Natural killer cell (primary cell): ENCODE measurements around the gene EIF2B2. TPM values are rescaled to one million over a fixed set of nuclear protein-coding genes. Genes with fewer than 3 reads are reported as not detected.

ENCODE experiments used
- ATAC-seq, 3 donors: fragments of 150-1000 bp in 2 of 3; fragments of 200-7000 bp in 1 of 3; cut with Tn5 transposase; 1 replicate in 1 of 3; 2 replicates in 2 of 3; pipeline ENCODE4 v1.10.0; 2021; ENCODE audit warnings: mild to moderate bottlenecking in 2 of 3, moderate library complexity in 2 of 3
- DNase-seq, 2 donors: peaks; one replicate each; pipeline versions ENCODE4 v3.0.0 to v3.0.0-alpha.2; 2013 to 2021; ENCODE audit warnings: mixed read lengths in 1 of 2
- H3K27ac ChIP-seq: one replicate; pipeline ENCODE4 v1.5.1; 2013; ENCODE audit warnings: mild to moderate bottlenecking, low read length
- H3K27me3 ChIP-seq: one replicate; pipeline ENCODE4 v1.6.1; 2013; ENCODE audit warnings: low read length; ENCODE audit not compliant: control insufficient read depth, insufficient read depth
- H3K36me3 ChIP-seq: one replicate; pipeline ENCODE4 v1.6.1; 2013; ENCODE audit warnings: low read length; ENCODE audit not compliant: control insufficient read depth, insufficient read depth
- H3K4me1 ChIP-seq: one replicate; pipeline ENCODE4 v1.6.1; 2013; ENCODE audit warnings: low read length; ENCODE audit not compliant: control insufficient read depth, insufficient read depth
- H3K4me3 ChIP-seq: one replicate; pipeline ENCODE4 v1.5.1; 2013; ENCODE audit warnings: low read length
- H3K9me3 ChIP-seq: one replicate; pipeline ENCODE4 v1.6.1; 2013; ENCODE audit warnings: low read length; ENCODE audit not compliant: control insufficient read depth, insufficient read depth
- H3K27ac Mint-ChIP-seq, 2 donors: one replicate each; pipeline ENCODE4 v1.8.0; 2022; ENCODE audit warnings: mild to moderate bottlenecking in 2 of 2, mixed read lengths in 2 of 2, moderate library complexity in 1 of 2
- H3K27me3 Mint-ChIP-seq, 2 donors: one replicate each; pipeline ENCODE4 v1.8.0; 2022; ENCODE audit warnings: low read depth in 2 of 2, mixed read lengths in 2 of 2
- H3K36me3 Mint-ChIP-seq: one replicate; pipeline ENCODE4 v1.8.0; 2022; ENCODE audit warnings: mixed read lengths
- H3K4me1 Mint-ChIP-seq, 2 donors: one replicate each; pipeline ENCODE4 v1.8.0; 2022; ENCODE audit warnings: mixed read lengths in 2 of 2
- H3K4me3 Mint-ChIP-seq: one replicate; pipeline ENCODE4 v1.8.0; 2022; ENCODE audit warnings: mild to moderate bottlenecking, moderate library complexity, mixed read lengths
- H3K9me3 Mint-ChIP-seq, 2 donors: one replicate each; pipeline ENCODE4 v1.8.0; 2022; ENCODE audit warnings: mixed read lengths in 2 of 2
- CTCF ChIP-seq: fragments of 200-600 bp; IDR thresholded peaks from one replicate; pipeline ENCODE4 v1.8.0; 2022; ENCODE audit warnings: antibody characterized with exemption
- WGBS: methylation state at CpG from one replicate; pipeline ENCODE4 v1.1.7; 2013; ENCODE audit warnings: missing lambda C conversion rate; ENCODE audit not compliant: insufficient coverage; 5-methylcytosine and 5-hydroxymethylcytosine counted together
- intact Hi-C: fragments of 100-400 bp; cut with micrococcal nuclease; formaldehyde crosslinking; loops from one replicate; pipeline ENCODE4 v1.14.2; 2022
- total RNA-seq, 4 donors: library from RNA; stranded (reverse); fragments of 120-200 nt in 1 of 4; gene quantifications; one replicate each; pipeline versions ENCODE4 v1.2.3 to v1.2.4, GENCODE V29; 2013 to 2022

EIF2B2 gene
- total RNA-seq, 3 donors from 2014 or later (not counting 1 experiment from before 2014, with no cell fraction given), result 22.2 to 45.1 (median 31.2) TPM

- Histone ChIP-seq H3K4me3 (no peak overlapping the region), H3K36me3 (peaks cover 72% of the 10 kb centered on the region), H3K27me3 (no peaks in the 10 kb centered on the region), H3K4me1 (no peaks in the 10 kb centered on the region), H3K9me3 (no peaks in the 10 kb centered on the region), H3K27ac (no peak overlapping the region)
- no peak for TF ChIP-seq CTCF
- H3K27me3 Mint-ChIP-seq, result no peaks in the 10 kb centered on the region
- peaks cover 52% of the 10 kb centered on the region for H3K36me3 Mint-ChIP-seq
- 59% methylated on average over 3 of the region's 4 CpGs for WGBS
- H3K9me3 Mint-ChIP-seq, result no peaks in the 10 kb centered on the region
- DNase-seq (no peak), ATAC-seq (no peak)
- peaks cover 21 to 29% of the 10 kb centered on the region in 2 donors for H3K4me1 Mint-ChIP-seq
- no peak overlapping the region for H3K4me3 Mint-ChIP-seq
- intact Hi-C loops, result no loop called here
- peak overlapping the region; percentile 57 to 74 for H3K27ac Mint-ChIP-seq
Observed at GRCh38 chr14:75011356-75011994, 8.8 kb downstream of the EIF2B2 start.

DNA sequence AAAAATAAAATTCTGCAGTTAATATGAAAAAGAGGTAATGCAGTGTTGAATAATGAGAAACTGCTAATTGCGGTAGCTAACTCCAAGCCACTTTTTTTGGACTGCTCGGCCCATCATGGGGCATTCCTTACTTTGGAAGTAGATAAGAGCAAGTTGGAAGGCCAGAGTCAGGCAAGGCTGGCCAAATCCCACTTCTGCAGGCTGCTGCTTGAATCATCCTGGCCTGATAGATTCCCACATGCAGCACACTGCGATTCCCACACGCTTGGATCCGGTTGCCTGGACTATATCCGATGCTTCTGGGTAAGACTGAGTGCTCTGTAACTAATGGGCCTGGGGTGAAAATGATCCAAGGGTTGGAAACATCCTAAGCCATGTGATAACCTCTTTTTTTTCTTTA, 10.6 kb downstream of the EIF2B2 start:
- Mint-ChIP-seq H3K36me3 (peaks cover 38% of the 10 kb centered on the region), H3K27me3 (no peaks in the 10 kb centered on the region), H3K4me1 (peaks cover 4 to 11% of the 10 kb centered on the region in 2 donors), H3K4me3 (no peak overlapping the region), H3K9me3 (no peaks in the 10 kb centered on the region), H3K27ac (peak overlapping the region in 1 of 2 donors; percentile 74)
- intact Hi-C loops, result no loop called here
- DNase-seq, result no peak
- H3K4me1 ChIP-seq, result no peaks in the 10 kb centered on the region
- TF ChIP-seq CTCF, result no peak
- H3K36me3 ChIP-seq, result peaks cover 63% of the 10 kb centered on the region
- H3K27me3 ChIP-seq, result no peaks in the 10 kb centered on the region
- no peak overlapping the region for H3K27ac ChIP-seq
- ATAC-seq, result no peak
- no peak overlapping the region for H3K4me3 ChIP-seq
- WGBS, result 95% methylated on average over 6 of the region's 6 CpGs
- no peaks in the 10 kb centered on the region for H3K9me3 ChIP-seq

DNA sequence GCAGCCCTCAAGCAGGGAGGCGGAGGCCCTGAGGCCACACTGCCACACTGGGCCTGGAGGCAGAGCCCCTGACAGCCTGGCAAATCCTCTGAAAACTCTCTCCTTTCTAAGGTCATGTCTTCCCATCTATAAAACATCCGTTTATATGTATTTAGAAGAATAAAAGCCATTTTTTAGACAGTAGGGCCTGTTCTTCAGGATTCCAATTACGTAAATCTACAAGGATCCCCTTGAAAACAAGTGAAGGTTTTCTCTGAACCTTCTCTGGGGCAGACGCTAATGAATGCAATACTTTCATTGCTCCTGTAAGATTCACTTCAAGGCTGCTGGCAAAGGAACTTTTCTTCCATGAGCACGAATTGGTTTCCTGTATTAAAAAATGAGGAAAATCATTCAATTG, 12.8 kb downstream of the EIF2B2 start:
- H3K36me3 ChIP-seq, result peaks cover 54% of the 10 kb centered on the region
- WGBS, result 98% methylated on average over 4 of the region's 5 CpGs
- H3K27ac Mint-ChIP-seq, result no peak overlapping the region
- H3K4me3 Mint-ChIP-seq, result no peak overlapping the region
- H3K4me1 Mint-ChIP-seq, result no peaks in the 10 kb centered on the region
- no peaks in the 10 kb centered on the region for H3K9me3 Mint-ChIP-seq
- no peak for TF ChIP-seq CTCF
- H3K27me3 ChIP-seq, result no peaks in the 10 kb centered on the region
- no peaks in the 10 kb centered on the region for H3K9me3 ChIP-seq
- ATAC-seq (no peak), DNase-seq (no peak)
- peaks cover 29% of the 10 kb centered on the region for H3K36me3 Mint-ChIP-seq
- intact Hi-C loops, result no loop called here
- H3K27ac ChIP-seq, result no peak overlapping the region
- no peak overlapping the region for H3K4me3 ChIP-seq
- no peaks in the 10 kb centered on the region for H3K27me3 Mint-ChIP-seq
- no peaks in the 10 kb centered on the region for H3K4me1 ChIP-seq

GRCh38 chr14:75016815-75017214, 14.1 kb downstream of the EIF2B2 start:
- Histone ChIP-seq H3K4me3 (no peak overlapping the region), H3K27me3 (no peaks in the 10 kb centered on the region), H3K4me1 (no peaks in the 10 kb centered on the region), H3K36me3 (peaks cover 54% of the 10 kb centered on the region), H3K27ac (no peak overlapping the region), H3K9me3 (no peaks in the 10 kb centered on the region)
- 98% methylated on average over 3 of the region's 3 CpGs for WGBS
- Mint-ChIP-seq H3K9me3 (no peaks in the 10 kb centered on the region), H3K36me3 (peaks cover 29% of the 10 kb centered on the region), H3K27ac (no peak overlapping the region), H3K4me1 (no peaks in the 10 kb centered on the region), H3K4me3 (no peak overlapping the region), H3K27me3 (no peaks in the 10 kb centered on the region)
- DNase-seq (no peak), ATAC-seq (no peak)
- intact Hi-C loops, result no loop called here
- no peak for TF ChIP-seq CTCF
